Effector CD8-positive, alpha-beta T cell (primary cell): ENCODE measurements around the gene PDE6A.

Experiments used
- DNase-seq: peaks from one replicate; lab custom pipeline; 2025; lab: John Stamatoyannopoulos, UW

Gene PDE6A

GRCh38 chr5:149816661-149817060, 127.9 kb downstream of the PDE6A start:
- no peak for DNase-seq

GRCh38 chr5:149811453-149811852, 133.1 kb downstream of the PDE6A start:
- DNase-seq, result no peak

- DNase-seq, result no peak
These were observed 133.7 kb downstream of the PDE6A start for GRCh38 chr5:149810856-149811255.

- DNase-seq, result no peak
These were observed 134.5 kb downstream of the PDE6A start for GRCh38 chr5:149809931-149810691.

GRCh38 chr5:149808264-149808982, 136.2 kb downstream of the PDE6A start:
- DNase-seq, result no peak
